Spleen (tissue), 7 donors: ENCODE data around the gene CEBPB.

Experiments used
- POLR2A ChIP-seq, 3 donors: fragments of 450-650 bp; IDR thresholded peaks; one replicate each; pipeline ENCODE4 v1.5.1; 2017; ENCODE audit warnings: antibody characterized with exemption in 3 of 3, mild to moderate bottlenecking in 1 of 3
- POLR2AphosphoS5 ChIP-seq, 3 donors: sonication (generic); formaldehyde crosslinking; IDR thresholded peaks; one replicate each; pipeline ENCODE4 v1.5.1; 2017; ENCODE audit warnings: antibody characterized with exemption in 3 of 3
- TF ChIP-seq, protein P1 (sequence below), 11 experiments: fragments of 200-600 bp in 7 of 11; fragments of 450-650 bp in 4 of 11; sonication (generic) in 4 of 11; IDR thresholded peaks in 8 of 11; conservative IDR thresholded peaks in 3 of 11; 1 replicate in 7 of 11; 2 replicates in 4 of 11; pipeline versions ENCODE4 v1.4.0 to v1.8.0; 2016 to 2021; ENCODE audit warnings: antibody characterized with exemption in 11 of 11, inconsistent platforms in 4 of 11, mild to moderate bottlenecking in 1 of 11
- donor health status: DM: no; HTN: no; CAD: no; lungs with moderate emphysema.
- donor health status: DM: no; HTN: no; CAD: no.
- donor health status: DM: no; HTN: no; CAD: no.

DNA sequence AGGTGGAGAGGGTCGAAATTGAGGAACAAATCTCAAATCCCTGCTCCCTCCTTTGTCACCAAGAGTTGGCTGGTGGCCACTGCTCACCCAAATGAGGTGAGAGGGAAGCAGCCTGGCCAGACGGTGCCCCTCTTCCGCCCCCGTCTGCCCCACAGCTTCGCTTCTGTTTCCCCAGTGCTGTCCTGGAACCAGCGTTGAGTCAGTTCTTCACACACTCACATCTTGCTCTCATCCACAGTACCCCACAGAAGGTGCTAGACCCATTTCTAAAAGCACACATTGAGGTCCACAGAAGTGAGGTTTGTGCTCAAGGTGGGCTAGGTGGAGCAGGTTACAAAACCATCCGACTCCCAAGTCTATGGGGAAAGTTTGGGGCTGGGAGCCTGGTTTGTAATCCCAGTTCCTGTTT, 3.8 kb downstream of the CEBPB start:
- TF ChIP-seq, protein P1, sequence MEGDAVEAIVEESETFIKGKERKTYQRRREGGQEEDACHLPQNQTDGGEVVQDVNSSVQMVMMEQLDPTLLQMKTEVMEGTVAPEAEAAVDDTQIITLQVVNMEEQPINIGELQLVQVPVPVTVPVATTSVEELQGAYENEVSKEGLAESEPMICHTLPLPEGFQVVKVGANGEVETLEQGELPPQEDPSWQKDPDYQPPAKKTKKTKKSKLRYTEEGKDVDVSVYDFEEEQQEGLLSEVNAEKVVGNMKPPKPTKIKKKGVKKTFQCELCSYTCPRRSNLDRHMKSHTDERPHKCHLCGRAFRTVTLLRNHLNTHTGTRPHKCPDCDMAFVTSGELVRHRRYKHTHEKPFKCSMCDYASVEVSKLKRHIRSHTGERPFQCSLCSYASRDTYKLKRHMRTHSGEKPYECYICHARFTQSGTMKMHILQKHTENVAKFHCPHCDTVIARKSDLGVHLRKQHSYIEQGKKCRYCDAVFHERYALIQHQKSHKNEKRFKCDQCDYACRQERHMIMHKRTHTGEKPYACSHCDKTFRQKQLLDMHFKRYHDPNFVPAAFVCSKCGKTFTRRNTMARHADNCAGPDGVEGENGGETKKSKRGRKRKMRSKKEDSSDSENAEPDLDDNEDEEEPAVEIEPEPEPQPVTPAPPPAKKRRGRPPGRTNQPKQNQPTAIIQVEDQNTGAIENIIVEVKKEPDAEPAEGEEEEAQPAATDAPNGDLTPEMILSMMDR (IDR thresholded peaks at IDR 0.05 in 8 of 11, conservative IDR thresholded peaks at IDR 0.05 in 3 of 11) = no peak
- TF ChIP-seq POLR2AphosphoS5 (IDR thresholded peaks at IDR 0.05) (peak; percentile 42 to 63 (median 59)), POLR2A (IDR thresholded peaks at IDR 0.05) (peak in 2 of 3 donors; percentile 23 to 37)
